GM19372 (cell line): ENCODE measurements around the gene DNAJB13.

Experiments
- ATAC-seq: cut with Tn5 transposase; IDR thresholded peaks from one replicate; pipeline ENCODE4 v1.9.1; 2021; ENCODE audit warnings: mild to moderate bottlenecking, low read depth, moderate library complexity; ENCODE audit not compliant: unreplicated experiment

DNAJB13 gene

DNA sequence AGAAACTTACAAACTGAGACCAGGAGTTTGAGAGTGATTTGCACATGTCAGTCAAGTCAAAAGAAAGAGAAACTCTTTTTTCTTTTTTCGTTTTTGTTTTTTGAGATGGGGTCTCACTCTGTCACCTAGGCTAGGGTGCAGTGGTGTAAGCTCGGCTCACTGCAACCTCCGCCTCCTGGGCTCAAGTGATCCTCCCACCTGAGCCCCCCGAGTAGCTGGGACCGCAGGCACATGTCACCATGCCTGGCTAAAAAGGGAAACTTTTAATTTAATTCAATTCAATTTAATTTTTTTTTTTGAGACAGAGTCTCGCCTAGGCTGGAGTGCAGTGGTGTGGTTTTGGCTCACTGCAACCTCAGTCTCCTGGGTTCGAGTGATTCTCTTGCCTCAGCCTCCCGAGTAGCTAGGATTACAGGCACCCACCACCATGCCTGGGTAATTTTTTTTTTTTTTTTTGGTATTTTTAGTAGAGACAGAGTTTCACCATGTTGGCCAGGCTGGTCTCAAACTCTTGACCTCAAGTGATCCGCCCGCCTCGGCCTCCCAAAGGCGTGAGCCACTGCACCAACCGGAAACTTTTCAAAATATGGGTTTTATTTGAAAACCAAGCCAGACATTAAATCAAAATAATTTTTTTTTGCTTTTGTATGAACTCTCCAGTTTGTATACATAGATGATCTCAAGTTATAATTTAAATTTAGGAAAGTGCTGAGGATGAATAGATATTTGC lies 48.2 kb downstream of the DNAJB13 start:
- ATAC-seq, result no peak

DNA sequence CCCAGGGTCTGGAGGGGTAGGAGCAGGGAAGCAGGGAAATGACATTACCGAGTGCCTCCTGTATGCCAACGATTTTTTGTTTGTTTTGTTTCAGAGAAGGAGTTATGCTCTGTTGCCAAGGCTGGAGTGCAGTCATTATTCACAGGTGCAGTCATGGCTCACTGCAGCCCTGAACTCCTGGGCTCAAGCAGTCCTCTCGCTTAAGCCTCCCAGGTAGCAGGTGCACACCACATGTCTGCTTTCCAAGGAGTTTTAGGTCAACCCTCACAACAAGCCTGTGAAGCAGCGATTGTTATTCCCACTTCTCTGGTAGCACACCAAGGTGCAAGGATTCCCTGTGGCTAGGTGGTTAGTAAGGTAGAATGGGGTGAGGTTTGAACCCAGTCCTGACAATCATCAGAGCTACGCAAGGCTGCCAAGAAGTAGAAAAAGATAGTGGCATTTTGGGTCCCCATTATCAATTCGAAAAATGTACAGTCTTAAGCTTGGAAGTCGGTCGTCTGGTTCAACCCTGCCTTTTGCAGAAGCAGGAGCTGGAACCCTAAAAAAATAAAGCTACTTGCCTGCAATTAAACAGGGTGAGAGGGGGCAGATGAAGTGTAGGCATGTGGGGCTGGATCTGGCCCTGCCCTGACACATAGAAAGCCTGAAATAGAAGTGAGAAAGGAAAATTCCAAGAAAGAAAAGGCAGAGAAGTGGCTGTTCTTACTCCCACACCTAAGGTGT lies 48.9 kb downstream of the DNAJB13 start:
- ATAC-seq, result no peak

DNA sequence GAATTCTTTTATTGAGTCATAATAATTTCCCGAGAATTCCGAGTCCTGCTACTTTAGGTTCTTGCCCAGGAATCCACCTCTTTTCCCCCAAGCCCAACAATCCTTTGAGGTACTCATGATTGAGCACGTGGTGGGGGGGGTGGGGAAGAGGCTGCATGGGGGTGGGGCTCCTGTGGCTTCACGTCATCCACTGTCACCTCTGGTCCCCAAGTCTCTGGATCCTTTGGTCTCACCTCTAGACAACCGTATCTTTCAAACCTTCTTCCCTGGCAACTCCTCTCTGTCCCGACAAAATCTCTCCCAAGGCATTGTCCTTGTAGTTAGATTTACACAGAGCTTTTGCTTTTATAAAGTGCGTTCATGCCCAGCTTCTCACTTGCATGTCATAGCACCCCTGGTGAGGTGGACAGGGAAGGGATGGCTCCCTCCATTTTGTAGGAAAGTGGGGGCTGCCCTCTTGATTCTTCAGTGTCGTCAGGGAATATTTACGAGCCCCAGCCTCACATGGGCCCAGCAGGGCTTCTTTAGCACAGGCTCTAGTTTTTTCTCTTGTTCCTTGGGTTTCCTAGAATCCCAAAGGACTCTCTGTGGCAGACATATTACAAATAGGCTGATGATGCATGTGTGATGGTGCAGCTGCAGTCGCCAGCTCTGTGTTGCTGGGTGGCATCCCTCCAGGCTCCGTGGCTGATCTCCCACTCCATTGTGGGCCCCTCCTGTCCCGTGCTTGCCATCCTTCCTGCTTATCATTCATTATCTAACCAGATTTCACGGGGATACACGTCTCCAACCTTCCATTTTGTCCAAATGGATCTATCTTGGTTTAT lies 49.7 kb downstream of the DNAJB13 start:
- ATAC-seq, result no peak

DNA sequence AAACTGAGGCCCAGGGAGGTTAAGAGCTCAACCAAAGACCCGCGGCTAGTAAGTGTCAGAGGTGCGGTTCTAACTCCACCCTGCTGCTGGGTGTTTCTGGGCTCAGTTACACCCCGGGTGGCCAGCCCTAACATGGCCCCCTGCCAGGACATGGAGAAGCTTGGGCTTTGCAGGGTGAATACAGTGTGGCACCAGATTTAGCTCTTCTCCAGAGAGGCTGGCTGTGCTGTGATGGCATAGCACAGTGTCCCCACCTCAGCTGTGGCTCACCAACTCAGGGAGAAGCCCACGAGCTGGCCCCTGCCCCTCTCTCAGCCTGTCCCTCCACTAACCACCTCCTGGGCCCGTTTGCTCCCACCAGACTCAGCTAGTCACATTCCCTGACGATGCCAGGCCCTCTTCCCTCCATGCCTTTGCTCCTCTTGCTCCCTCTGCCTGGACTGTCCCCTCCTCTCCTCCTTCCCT lies 51.0 kb downstream of the DNAJB13 start:
- no peak for ATAC-seq

DNA sequence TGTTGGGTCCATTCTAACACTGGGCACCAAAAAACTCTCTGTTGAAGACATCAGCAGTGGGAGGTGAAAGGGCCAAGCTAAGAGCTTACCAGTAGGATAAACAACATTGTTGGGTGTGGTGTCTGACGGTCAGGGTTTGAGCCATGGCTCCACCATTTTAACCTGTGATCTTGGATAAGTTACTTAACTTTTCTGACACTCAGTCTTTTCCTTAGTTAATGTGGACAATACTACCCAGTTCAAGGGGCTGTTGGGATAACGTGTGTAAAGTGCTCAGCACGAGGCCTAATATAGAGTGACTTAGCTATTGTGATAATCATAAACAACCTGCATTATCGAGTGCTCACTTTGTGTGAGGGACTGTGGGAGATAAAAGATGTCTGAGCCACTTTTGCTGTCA lies 52.0 kb downstream of the DNAJB13 start:
- no peak for ATAC-seq

DNA sequence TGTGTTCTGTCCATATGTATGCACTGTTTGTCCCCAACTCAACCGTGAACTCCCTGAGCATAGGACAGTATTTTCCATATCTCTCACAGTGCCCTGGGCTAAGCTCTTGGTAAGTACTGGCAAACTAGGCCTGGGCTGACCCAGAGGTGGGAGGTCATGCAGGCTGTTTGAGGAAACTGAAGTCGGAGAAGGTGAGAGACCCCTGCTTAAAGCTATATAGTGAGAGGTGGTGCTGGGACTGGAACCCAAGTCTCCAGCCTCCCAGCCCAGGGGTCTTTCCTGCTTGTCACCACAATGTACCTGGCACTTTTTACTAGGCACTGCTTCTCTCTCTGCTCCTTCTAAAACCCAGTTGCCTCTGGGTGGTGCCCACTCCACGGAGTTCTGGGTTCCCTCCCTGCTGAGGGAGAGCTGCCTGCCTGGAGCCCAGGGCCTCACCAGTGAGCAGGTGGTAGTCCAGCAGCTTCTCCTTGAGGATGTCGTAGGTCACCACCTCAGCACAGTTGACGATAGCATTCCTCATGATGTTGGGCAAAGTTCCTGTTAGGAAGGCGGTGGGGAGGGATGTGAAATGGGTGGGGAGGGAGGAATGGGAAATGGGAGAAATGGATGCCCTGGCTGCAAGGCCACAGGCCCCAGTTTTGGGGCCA lies 53.3 kb downstream of the DNAJB13 start:
- no peak for ATAC-seq

DNA sequence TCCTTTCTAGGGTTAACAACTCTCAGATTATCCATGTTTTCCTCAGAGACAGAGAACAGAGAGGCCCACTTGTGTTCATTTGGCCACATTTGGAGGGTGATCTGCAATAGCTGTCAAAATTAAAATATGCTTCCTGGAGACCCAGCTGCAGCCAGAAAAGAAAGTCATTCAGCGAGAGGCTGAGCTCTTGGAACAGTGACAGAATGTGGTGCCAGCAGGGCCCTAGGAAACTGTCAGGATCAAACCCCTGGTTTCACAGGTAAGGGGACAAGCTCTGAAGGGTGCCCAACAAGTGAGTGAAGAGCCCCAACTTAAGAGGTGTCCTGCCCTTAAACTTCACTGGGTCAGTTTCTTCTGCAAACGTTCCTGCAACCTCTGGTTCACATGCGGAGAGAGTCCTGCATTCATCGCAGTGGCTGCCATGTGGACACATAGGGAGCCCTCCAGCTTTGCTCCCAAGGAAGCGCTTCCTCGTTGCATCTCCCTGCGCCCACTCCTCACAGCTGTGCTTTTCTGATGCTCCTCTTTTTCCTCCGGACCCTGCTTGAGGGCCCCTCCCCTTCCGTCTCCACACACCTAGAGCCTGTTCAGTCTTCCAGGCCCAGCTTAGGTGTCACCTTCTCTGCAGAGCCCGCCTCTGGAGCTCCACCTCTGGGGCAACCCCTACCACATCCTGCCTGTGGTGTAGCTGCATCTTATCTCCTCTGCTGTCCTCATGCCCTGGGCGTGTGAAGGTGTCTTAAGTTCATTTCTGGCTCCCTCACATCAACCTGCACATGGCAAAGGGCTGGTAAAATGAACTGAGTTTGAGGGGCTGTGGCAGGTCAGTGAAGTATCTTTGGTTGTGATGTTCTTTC lies 54.2 kb downstream of the DNAJB13 start:
- no peak for ATAC-seq

DNA sequence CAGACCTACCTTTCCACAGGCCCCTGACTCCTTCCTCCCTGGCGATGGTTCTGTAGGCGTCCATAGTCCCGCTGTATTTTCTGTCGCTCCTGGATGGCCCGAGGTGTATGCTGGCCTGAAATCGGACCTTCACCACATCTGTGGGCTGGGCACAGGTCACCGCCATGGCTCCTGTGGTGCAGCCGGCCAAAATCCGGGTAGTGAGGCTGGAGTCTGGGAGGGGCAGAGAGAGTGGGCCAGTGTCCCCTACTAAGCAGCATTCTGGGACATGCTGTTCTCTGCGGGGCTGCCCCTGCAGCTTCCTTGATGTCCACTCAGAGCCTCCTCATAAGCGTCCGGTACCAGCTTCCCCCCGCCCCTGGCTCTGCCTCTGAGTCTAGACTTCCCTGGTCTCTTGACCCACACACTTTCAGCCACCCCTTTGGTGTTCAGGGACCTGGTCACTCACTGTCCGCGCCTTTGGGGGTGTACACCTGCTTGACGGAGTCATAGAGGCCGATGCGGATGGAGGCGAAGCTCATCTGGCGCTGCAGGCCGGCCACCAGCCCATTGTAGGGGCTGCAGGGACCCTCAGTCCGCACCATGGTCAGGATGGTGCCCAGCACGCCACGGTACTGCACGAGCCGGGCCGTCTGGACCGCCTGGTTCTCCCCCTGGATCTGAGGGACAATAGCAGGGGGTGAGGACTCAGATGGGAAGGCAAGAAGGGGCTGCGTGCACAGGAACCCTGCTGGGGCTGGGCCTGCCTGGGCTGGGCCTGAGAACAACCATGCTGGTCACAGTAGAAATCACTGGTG lies 55.1 kb downstream of the DNAJB13 start:
- no peak for ATAC-seq

DNA sequence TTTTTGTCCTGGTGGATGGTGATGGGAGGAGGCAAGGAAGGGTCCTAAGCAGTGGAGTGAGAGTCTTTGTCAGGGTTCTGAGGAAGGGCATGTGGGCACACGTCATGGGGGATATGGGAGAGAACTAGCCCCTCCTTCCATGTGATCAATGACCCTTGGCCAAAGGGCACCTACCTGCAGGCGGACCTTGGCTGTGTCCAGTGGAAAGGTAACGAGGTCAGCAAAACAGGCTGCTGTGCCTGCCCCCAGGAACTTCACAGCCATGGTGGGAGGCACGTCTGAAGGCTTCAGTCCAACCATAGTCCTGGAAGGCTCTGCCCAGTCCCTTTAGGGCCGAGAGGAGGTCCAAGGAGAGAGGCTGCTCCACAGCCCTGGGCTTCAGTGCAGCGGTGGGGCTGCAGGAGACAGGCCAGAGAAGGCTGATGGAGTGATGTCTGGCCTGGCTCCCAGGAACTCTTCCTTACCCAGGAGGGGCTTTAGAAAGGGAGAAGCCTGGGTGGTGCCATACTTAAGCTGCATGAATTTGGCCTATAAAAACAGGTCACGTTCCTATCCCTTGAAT lies 56.0 kb downstream of the DNAJB13 start:
- no peak for ATAC-seq

DNA sequence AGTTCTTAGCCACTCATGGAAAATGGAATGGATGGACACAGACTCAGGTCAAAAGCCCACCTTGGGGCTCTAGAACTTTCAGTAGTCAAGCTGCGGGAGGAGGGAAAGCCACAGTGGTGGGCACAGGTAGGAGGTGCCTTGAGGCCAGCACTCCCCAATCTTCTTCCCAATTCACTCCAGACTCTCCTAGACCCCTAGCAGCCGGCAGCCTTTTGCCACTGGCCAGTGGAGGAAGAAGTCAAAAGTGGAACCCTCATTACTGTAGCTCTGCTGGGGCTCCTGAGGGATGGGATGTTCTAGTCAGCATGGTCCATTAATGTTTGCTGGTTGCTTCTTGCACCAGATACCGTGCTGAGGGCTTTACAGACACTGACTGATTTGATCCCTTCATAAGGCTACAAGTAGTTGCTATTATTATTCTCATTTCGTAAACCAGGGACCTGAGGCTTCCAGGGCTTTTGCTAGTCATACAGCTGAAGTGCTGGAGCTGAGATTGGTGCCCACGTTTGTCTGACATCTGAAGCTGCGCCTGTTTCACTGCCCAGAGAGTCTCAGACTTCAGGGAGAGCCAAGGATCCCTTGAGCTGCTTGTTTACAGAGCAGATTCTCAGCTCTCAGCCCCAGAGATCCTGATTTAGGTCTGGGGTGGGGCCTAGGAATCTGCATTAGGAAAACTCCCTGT lies 57.0 kb downstream of the DNAJB13 start:
- no peak for ATAC-seq

DNA sequence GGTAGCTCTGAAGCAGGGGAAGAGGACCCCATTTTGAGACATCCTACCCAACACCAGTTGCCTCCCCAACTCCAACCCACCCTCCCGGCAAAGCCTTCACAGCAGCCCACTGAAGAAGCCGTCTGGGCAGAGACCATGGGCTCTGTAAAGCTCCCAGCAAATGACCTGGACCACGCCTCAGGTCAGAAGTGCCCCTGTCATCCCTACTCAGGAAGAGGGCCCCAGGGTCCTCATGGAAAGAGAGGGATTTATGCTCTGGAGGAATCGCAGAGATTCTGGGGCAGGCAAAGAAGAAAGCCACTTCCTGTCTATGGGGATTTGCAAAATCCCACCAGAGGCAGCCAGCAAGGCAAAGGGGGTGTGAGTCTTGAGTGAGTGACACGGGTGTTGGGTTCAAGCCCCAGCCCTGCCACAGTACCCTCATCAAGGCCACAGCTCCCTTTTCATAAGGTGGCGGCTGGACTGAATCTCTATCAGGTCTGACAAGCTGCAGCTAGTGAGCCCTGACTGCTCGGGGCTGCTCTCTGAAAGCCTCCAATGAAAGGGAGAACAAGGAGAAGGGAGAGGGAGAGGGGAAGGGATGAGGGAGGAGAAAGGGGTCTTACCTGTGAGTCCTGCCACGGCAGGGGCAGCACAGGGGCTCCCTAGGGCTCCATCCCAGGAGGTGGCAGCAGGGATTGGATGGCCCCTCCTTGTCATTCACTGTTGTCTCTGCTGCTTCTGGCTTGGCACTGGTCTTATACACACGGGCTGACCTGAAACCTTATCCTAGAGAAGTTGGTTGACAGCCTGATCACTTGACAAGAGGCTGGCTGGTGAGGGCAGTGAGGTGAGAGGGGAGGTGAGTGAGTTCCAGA lies 57.8 kb downstream of the DNAJB13 start, which contains the start of gene UCP3:
TSS of gene UCP3 (minus strand) at position 713 of the 857 bp plus-strand sequence. CDS start 2,043 bp downstream, outside the sequence.
- ATAC-seq, result no peak

DNA sequence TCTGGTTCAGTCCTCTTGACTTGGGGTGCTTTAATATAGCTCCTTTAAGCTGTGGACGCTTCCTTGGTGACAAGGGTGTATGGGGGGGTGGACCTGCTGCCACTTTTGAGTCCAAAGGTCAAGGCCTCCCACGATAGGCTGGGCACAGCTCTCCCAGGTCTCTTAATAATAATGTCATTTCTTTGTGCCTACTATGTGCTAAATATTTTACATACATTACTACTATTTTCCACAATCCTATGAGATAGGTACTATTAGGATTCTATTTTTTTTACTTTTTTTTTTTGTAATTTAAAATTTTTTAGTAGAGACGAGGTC lies 58.4 kb downstream of the DNAJB13 start:
- no peak for ATAC-seq

DNA sequence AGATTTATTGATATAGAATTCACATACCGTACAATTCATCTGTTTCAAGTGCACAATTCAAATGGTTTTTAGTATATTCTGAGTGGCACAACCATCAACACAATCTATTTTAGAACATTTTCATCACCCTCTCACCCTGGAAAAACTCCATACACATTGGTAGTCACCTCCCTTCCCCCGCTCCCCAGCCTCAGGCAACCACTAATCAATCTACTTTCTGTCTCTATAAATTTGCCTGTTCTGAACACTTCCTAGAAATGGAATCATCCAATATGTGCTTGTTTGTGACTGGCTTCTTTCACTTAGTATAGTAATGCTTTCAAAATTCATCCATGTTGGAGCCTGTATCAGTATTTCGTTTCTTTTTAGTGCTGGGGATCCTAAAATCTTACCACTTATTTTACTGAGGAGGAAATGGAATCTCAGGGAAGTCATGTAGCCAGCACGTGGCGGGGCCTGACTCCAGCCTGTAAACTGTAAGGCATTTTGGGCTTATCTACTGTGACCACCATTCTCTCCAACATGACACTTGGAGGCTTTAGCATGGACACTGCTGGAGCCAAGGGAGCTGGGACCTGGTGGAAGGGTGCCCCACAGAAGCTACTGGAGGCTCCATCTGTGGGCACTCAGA lies 59.0 kb downstream of the DNAJB13 start:
- no peak for ATAC-seq

DNA sequence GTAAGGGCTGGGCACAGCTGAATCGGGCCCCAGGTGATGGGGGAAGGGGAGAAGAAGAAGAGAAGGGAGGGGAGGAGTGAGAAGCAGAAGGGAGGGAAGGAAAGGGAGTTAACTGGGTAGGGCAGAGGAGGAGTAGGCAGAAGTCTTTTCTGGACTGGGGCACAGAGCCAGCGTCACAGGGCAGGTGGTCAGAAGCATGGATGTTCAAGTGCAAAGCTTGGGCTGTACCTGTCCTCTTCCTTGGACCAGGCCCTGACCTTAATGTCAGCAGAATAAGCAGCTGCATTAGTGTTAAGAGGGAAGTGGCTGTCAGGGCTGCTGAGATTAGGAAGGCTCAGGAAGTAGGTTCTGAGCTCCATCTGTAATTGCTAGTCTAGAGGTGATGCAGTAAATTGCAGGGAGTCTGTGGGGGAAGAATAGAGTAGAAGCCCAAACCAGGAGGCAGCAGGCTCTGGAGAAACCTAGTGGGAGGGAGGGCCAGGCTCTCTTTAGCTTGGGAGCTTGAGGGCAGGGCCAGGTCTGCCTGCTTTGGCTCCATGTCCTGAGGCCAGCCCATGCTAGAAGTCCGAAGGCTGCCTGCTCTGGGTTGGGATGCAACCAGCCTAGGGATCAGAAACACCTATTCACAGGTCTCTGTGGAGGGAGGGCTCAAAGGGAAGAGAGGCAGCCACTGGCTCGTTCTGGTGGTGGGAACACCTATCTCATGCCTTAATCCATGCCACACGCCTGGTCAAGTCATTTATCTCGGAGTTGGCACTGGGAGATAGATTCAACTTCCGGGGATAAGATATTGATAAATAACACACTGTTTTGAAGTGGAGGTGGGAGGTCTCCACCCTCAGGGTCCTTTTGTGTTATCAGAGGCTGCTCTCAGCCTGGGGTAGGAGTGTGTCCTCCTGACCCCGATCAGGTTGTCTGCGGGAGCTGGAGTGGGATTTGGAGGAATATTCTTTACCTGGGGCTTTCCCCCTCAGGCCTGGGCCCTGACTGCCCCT lies 59.8 kb downstream of the DNAJB13 start:
- no peak for ATAC-seq

DNA sequence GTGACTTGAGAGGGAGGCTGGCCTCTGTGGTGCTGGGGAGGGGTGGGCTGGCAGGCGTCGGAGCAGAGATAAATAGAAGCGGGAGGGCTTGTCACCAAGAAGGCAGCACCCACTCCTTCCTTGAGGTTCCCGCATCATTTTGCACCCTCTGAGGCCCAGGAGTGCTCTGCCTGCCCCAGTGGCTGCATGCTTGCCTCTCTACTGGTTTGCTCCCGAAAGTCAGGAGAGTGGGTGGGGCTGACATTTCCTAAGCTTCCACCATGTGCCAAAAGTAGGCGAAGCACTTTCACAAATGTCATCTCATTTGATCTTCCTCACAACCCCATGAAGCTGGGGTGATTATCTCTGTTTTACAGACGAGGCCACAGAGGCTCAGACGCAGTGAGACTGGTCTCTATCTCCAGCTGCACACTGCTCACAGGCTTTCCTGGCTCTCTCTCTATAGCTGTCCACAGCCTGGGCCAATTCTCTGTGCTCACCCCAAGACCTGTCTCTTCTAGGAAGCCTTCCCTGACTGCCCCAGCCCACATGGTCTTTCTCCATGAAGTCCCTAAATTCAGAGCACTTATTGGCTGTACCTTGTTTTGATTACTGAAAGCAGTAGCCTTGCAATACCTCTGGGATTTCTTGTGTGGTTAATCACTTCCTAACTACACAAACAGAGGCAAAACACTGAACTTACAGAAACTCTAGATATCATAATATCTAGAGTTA lies 60.7 kb downstream of the DNAJB13 start:
- ATAC-seq, result no peak
